ENCODE data around the gene OR9Q1. TPM values are rescaled to one million over a fixed set of nuclear protein-coding genes. Genes with fewer than 3 reads are reported as not detected.
A peak's percentile ranks its signal among the peaks of the same experiment; 100 is the strongest.
"Not testable (repeated sequence)": the region's sequence is repeated elsewhere in the genome, so short reads cannot be mapped to it uniquely, and the experiment has no call there.

The OR9Q1 gene
- polyA plus RNA-seq, 1 donor (not counting 4 experiments of a cell fraction or from before 2014, with no cell fraction given), result not detected

GRCh38 chr11:58199271-58199670, 175.6 kb downstream of the OR9Q1 start:
- Histone ChIP-seq H3K36me3 (ENCODE audit: control insufficient read depth in 2 of 2, extremely low read depth in 1 of 2, insufficient read depth in 2 of 2, low read length in 2 of 2) (no peaks in the 10 kb centered on the region), H3K9me3 (ENCODE audit: control insufficient read depth, low read depth, low read length) (no peaks in the 10 kb centered on the region), H3K27me3 (ENCODE audit: control insufficient read depth, extremely low read depth, insufficient read depth, low read length) (no peaks in the 10 kb centered on the region), H3K4me1 (ENCODE audit: control insufficient read depth, extremely low read depth, insufficient read depth, low read length) (no peaks in the 10 kb centered on the region), H3K4me2 (ENCODE audit: control insufficient read depth, extremely low read depth, insufficient read depth, low read depth, low read length) (no peak overlapping the region), H2AFZ (ENCODE audit: control insufficient read depth, low read length) (no peak overlapping the region), H3K27ac (ENCODE audit: control insufficient read depth, insufficient read depth, low read length) (no peak overlapping the region), H3K4me3 (ENCODE audit: control insufficient read depth in 2 of 3, extremely low read depth in 1 of 3, insufficient read depth in 2 of 3, low read depth in 1 of 3, low read length in 3 of 3) (no peak overlapping the region), H3K79me2 (ENCODE audit: control insufficient read depth, insufficient read depth, low read length) (no peaks in the 10 kb centered on the region), H4K20me1 (ENCODE audit: control insufficient read depth, extremely low read depth, insufficient read depth, low read length) (no peaks in the 10 kb centered on the region), H3K9me1 (ENCODE audit: control insufficient read depth, extremely low read depth, insufficient read depth, low read length) (no peaks in the 10 kb centered on the region), H3K9ac (ENCODE audit: control insufficient read depth, extremely low read depth, insufficient read depth, low read length) (no peak overlapping the region)
- FAIRE-seq (no peak), DNase-seq (ENCODE audit: low read depth, low spot score) (no peak)
- dilution Hi-C loops (cut with MboI; ENCODE audit: extremely low pct_ligation_motif_present, low sequenced_read_pairs), result no loop called here
- no peak for TF ChIP-seq CTCF (optimal IDR thresholded peaks at IDR 0.05 in 1 of 3, IDR thresholded peaks at IDR 0.05 in 1 of 3, conservative IDR thresholded peaks at IDR 0.05 in 1 of 3; ENCODE audit: extremely low read depth in 1 of 3, insufficient read depth in 2 of 3, low read length in 3 of 3)
- no peak for TF ChIP-seq EZH2 (IDR thresholded peaks at IDR 0.05; ENCODE audit: low read length)

- Histone ChIP-seq H4K20me1 (ENCODE audit: control insufficient read depth, extremely low read depth, insufficient read depth, low read length) (no peaks in the 10 kb centered on the region), H3K4me3 (ENCODE audit: control insufficient read depth in 2 of 3, extremely low read depth in 1 of 3, insufficient read depth in 2 of 3, low read depth in 1 of 3, low read length in 3 of 3) (no peak within 1 kb of the TSS), H3K4me1 (ENCODE audit: control insufficient read depth, extremely low read depth, insufficient read depth, low read length) (no peaks in the 10 kb centered on the region), H2AFZ (ENCODE audit: control insufficient read depth, low read length) (no peak within 1 kb of the TSS), H3K4me2 (ENCODE audit: control insufficient read depth, extremely low read depth, insufficient read depth, low read depth, low read length) (no peak within 1 kb of the TSS), H3K27me3 (ENCODE audit: control insufficient read depth, extremely low read depth, insufficient read depth, low read length) (no peaks in the 10 kb centered on the region), H3K36me3 (ENCODE audit: control insufficient read depth in 2 of 2, extremely low read depth in 1 of 2, insufficient read depth in 2 of 2, low read length in 2 of 2) (no peaks in the 10 kb centered on the region), H3K79me2 (ENCODE audit: control insufficient read depth, insufficient read depth, low read length) (no peaks in the 10 kb centered on the region), H3K9me3 (ENCODE audit: control insufficient read depth, low read depth, low read length) (no peaks in the 10 kb centered on the region), H3K9ac (ENCODE audit: control insufficient read depth, extremely low read depth, insufficient read depth, low read length) (no peak within 1 kb of the TSS), H3K9me1 (ENCODE audit: control insufficient read depth, extremely low read depth, insufficient read depth, low read length) (no peaks in the 10 kb centered on the region), H3K27ac (ENCODE audit: control insufficient read depth, insufficient read depth, low read length) (no peak within 1 kb of the TSS)
- no peak for FAIRE-seq
- no peak for DNase-seq (ENCODE audit: low read depth, low spot score)
- TF ChIP-seq CTCF (optimal IDR thresholded peaks at IDR 0.05 in 1 of 3, IDR thresholded peaks at IDR 0.05 in 1 of 3, conservative IDR thresholded peaks at IDR 0.05 in 1 of 3; ENCODE audit: extremely low read depth in 1 of 3, insufficient read depth in 2 of 3, low read length in 3 of 3) (no peak), EZH2 (IDR thresholded peaks at IDR 0.05; ENCODE audit: low read length) (no peak)
- dilution Hi-C loops (cut with MboI; ENCODE audit: extremely low pct_ligation_motif_present, low sequenced_read_pairs), result no loop called here
Measured at GRCh38 chr11:58204042-58204441, 180.4 kb downstream of the OR9Q1 start, which contains the start of gene OR1S2. TSS of gene OR1S2 (minus strand) at chr11:58204142. CDS start at chr11:58204142, 0 bp downstream.

- dilution Hi-C loops (cut with MboI; ENCODE audit: extremely low pct_ligation_motif_present, low sequenced_read_pairs); H3K9ac ChIP-seq (ENCODE audit: control insufficient read depth, extremely low read depth, insufficient read depth, low read length): not testable (repeated sequence)
Measured at GRCh38 chr11:58212420-58212819, 188.7 kb downstream of the OR9Q1 start, which contains the start of gene OR1S1. TSS of gene OR1S1 (plus strand) at chr11:58212720.

More at GRCh38 chr11:58212420-58212819, 188.7 kb downstream of the OR9Q1 start, which contains the start of gene OR1S1:
- not testable (repeated sequence) for H3K79me2 ChIP-seq (ENCODE audit: control insufficient read depth, insufficient read depth, low read length); H3K9me3 ChIP-seq (ENCODE audit: control insufficient read depth, low read depth, low read length); H3K36me3 ChIP-seq (ENCODE audit: control insufficient read depth in 2 of 2, extremely low read depth in 1 of 2, insufficient read depth in 2 of 2, low read length in 2 of 2); H3K27me3 ChIP-seq (ENCODE audit: control insufficient read depth, extremely low read depth, insufficient read depth, low read length); DNase-seq (ENCODE audit: low read depth, low spot score); H4K20me1 ChIP-seq (ENCODE audit: control insufficient read depth, extremely low read depth, insufficient read depth, low read length); H3K4me1 ChIP-seq (ENCODE audit: control insufficient read depth, extremely low read depth, insufficient read depth, low read length); H3K4me2 ChIP-seq (ENCODE audit: control insufficient read depth, extremely low read depth, insufficient read depth, low read depth, low read length); H3K9me1 ChIP-seq (ENCODE audit: control insufficient read depth, extremely low read depth, insufficient read depth, low read length); H3K27ac ChIP-seq (ENCODE audit: control insufficient read depth, insufficient read depth, low read length); H3K4me3 ChIP-seq (ENCODE audit: control insufficient read depth in 2 of 3, extremely low read depth in 1 of 3, insufficient read depth in 2 of 3, low read depth in 1 of 3, low read length in 3 of 3); H2AFZ ChIP-seq (ENCODE audit: control insufficient read depth, low read length)
- peak; percentile 13 for FAIRE-seq

Data from keratinocyte (primary cell).